HG03039 (cell line): ENCODE measurements around the gene PLB1.
"Not testable (repeated sequence)": the region's sequence is repeated elsewhere in the genome, so short reads cannot be mapped to it uniquely, and the experiment has no call there.

Source experiments
- ATAC-seq: cut with Tn5 transposase; IDR thresholded peaks from one replicate; pipeline ENCODE4 v1.9.1; 2021; ENCODE audit warnings: mild to moderate bottlenecking, moderate library complexity; ENCODE audit not compliant: unreplicated experiment

PLB1 gene

GRCh38 chr2:28662044-28662443 is 166.2 kb downstream of the PLB1 start:
- ATAC-seq = no peak

GRCh38 chr2:28662468-28663181 is 166.8 kb downstream of the PLB1 start:
- ATAC-seq = no peak

GRCh38 chr2:28663359-28663758 is 167.5 kb downstream of the PLB1 start:
- ATAC-seq = no peak

GRCh38 chr2:28664120-28664842 is 168.4 kb downstream of the PLB1 start:
- no peak for ATAC-seq

GRCh38 chr2:28665041-28665704 is 169.3 kb downstream of the PLB1 start:
- no peak for ATAC-seq

- ATAC-seq = not testable (repeated sequence)
Observed at GRCh38 chr2:28665811-28666377, 170.0 kb downstream of the PLB1 start.

- no peak for ATAC-seq
Observed at GRCh38 chr2:28666496-28667184, 170.8 kb downstream of the PLB1 start.

- ATAC-seq = no peak
Observed at GRCh38 chr2:28667261-28667660, 171.4 kb downstream of the PLB1 start.

- ATAC-seq = no peak
Observed at GRCh38 chr2:28668106-28668814, 172.4 kb downstream of the PLB1 start.

- ATAC-seq = no peak
Observed at GRCh38 chr2:28668880-28669279, 173.0 kb downstream of the PLB1 start.

- ATAC-seq = no peak
Observed at GRCh38 chr2:28670856-28671255, 175.0 kb downstream of the PLB1 start.

GRCh38 chr2:28673338-28673737 is 177.5 kb downstream of the PLB1 start:
- no peak for ATAC-seq

GRCh38 chr2:28674062-28674712 is 178.3 kb downstream of the PLB1 start:
- no peak for ATAC-seq

- no peak for ATAC-seq
Observed at GRCh38 chr2:28674713-28675068, 178.8 kb downstream of the PLB1 start.

- ATAC-seq = no peak
Observed at GRCh38 chr2:28676152-28676835, 180.4 kb downstream of the PLB1 start.

- ATAC-seq = no peak
Observed at GRCh38 chr2:28678175-28678855, 182.5 kb downstream of the PLB1 start.

- ATAC-seq = no peak
Observed at GRCh38 chr2:28678944-28679343, 183.1 kb downstream of the PLB1 start.

GRCh38 chr2:28680657-28681056 is 184.8 kb downstream of the PLB1 start:
- no peak for ATAC-seq

GRCh38 chr2:28681158-28681571 is 185.3 kb downstream of the PLB1 start:
- ATAC-seq = no peak
